IMR-90 (cell line): ENCODE data around the gene TVP23A. TPM values are rescaled to one million over a fixed set of nuclear protein-coding genes. Genes with fewer than 3 reads are reported as not detected.
A peak's percentile ranks its signal among the peaks of the same experiment; 100 is the strongest.

Source experiments
- ATAC-seq: fragments of 200-7000 bp; cut with Tn5 transposase; 2 replicates; pipeline ENCODE4 v1.9.1; 2020; ENCODE audit warnings: low read depth, mild to moderate bottlenecking, moderate library complexity
- BruUV-seq: library from RNA; stranded (reverse); fragments of 400-500 nt; replicated peaks from 2 replicates; lab custom pipeline; 2021; lab: Mats Ljungman, UMichigan
- CTCF ChIA-PET: fragments of 300-600 bp; formaldehyde crosslinking; extraction: SDS; loops from one replicate; lab custom pipeline; 2021; ENCODE audit warnings: antibody characterized with exemption; lab: Yijun Ruan, JAX
- POLR2A ChIA-PET: fragments of 300-600 bp; sonication (Branson Sonifier 250); formaldehyde crosslinking; loops from one replicate; lab custom pipeline; 2022; ENCODE audit warnings: antibody characterized with exemption; ENCODE audit not compliant: unreplicated experiment; lab: Charles Lee
- DNase-seq: peaks from one replicate; pipeline ENCODE4 v3.0.0; 2013
- H2AFZ ChIP-seq: replicated peaks from 2 replicates; pipeline ENCODE3; 2013; ENCODE audit warnings: low read length, mild to moderate bottlenecking; ENCODE audit not compliant: poor library complexity
- H2AK5ac ChIP-seq: 2 replicates; pipeline ENCODE4 v1.6.1; 2013; ENCODE audit warnings: low read depth, low read length, inconsistent platforms
- H2AK9ac ChIP-seq: replicated peaks from 2 replicates; pipeline ENCODE3; 2013; ENCODE audit warnings: mild to moderate bottlenecking, low read depth, low read length, moderate library complexity; ENCODE audit not compliant: poor library complexity
- H2BK120ac ChIP-seq: 2 replicates; pipeline ENCODE4 v1.6.1; 2013; ENCODE audit warnings: low read depth, low read length, inconsistent platforms
- H2BK15ac ChIP-seq: 3 replicates; pipeline ENCODE4 v1.6.1; 2013; ENCODE audit warnings: low read depth, low read length, inconsistent platforms
- H2BK20ac ChIP-seq: 2 replicates; pipeline ENCODE4 v1.6.1; 2013; ENCODE audit warnings: low read depth, mild to moderate bottlenecking, inconsistent platforms, low read length, moderate library complexity
- H2BK5ac ChIP-seq: 2 replicates; pipeline ENCODE4 v1.6.1; 2013; ENCODE audit warnings: mild to moderate bottlenecking, low read depth, low read length, inconsistent platforms; ENCODE audit not compliant: poor library complexity, severe bottlenecking
- H3K14ac ChIP-seq: replicated peaks from 2 replicates; pipeline ENCODE4 v1.6.1; 2013; ENCODE audit warnings: low read depth, low read length, inconsistent platforms
- H3K18ac ChIP-seq: 2 replicates; pipeline ENCODE4 v1.6.1; 2013; ENCODE audit warnings: low read depth, low read length, control low read depth
- H3K23ac ChIP-seq: 2 replicates; pipeline ENCODE4 v1.6.1; 2013; ENCODE audit warnings: low read depth, low read length, inconsistent platforms
- H3K27ac ChIP-seq: 2 replicates; pipeline ENCODE4 v1.5.1; 2013; ENCODE audit warnings: mild to moderate bottlenecking, control low read depth, low read length; ENCODE audit not compliant: insufficient read depth
- H3K27me3 ChIP-seq: 2 replicates; pipeline ENCODE4 v1.6.1; 2013; ENCODE audit warnings: low read length; ENCODE audit not compliant: control insufficient read depth, insufficient read depth
- H3K36me3 ChIP-seq: 2 replicates; pipeline ENCODE4 v1.6.1; 2013; ENCODE audit warnings: low read length, mixed read lengths; ENCODE audit not compliant: control insufficient read depth, insufficient read depth
- H3K4ac ChIP-seq: 2 replicates; pipeline ENCODE4 v1.6.1; 2013; ENCODE audit warnings: low read depth, low read length, inconsistent platforms
- H3K4me1 ChIP-seq: 2 replicates; pipeline ENCODE4 v1.6.1; 2013; ENCODE audit warnings: low read length, mixed read lengths; ENCODE audit not compliant: control insufficient read depth, insufficient read depth
- H3K4me2 ChIP-seq: 2 replicates; pipeline ENCODE4 v1.6.1; 2013; ENCODE audit warnings: low read depth, mild to moderate bottlenecking, control low read depth, low read length, moderate library complexity
- H3K4me3 ChIP-seq: 2 replicates; pipeline ENCODE4 v1.5.1; 2013; ENCODE audit warnings: low read depth, mild to moderate bottlenecking, control low read depth, low read length, moderate library complexity; ENCODE audit not compliant: insufficient read depth
- H3K56ac ChIP-seq: 2 replicates; pipeline ENCODE4 v1.6.1; 2013; ENCODE audit warnings: low read length, inconsistent platforms; ENCODE audit not compliant: insufficient read depth; ENCODE audit errors: extremely low read depth
- H3K79me1 ChIP-seq, 2 experiments: 2 replicates each; pipeline ENCODE4 v1.6.1; 2013; ENCODE audit warnings: low read length in 2 of 2, inconsistent platforms in 1 of 2, low read depth in 1 of 2
- H3K9ac ChIP-seq: 2 replicates; pipeline ENCODE4 v1.6.1; 2013; ENCODE audit warnings: low read depth, low read length, control low read depth
- H3K9me1 ChIP-seq: 2 replicates; pipeline ENCODE4 v1.6.1; 2013; ENCODE audit warnings: low read length, inconsistent platforms; ENCODE audit not compliant: insufficient read depth
- H3K9me3 ChIP-seq: 2 replicates; pipeline ENCODE4 v1.6.1; 2013; ENCODE audit warnings: low read length; ENCODE audit not compliant: control insufficient read depth, insufficient read depth
- H4K20me1 ChIP-seq: 2 replicates; pipeline ENCODE4 v1.6.1; 2013; ENCODE audit warnings: low read length, inconsistent platforms; ENCODE audit not compliant: insufficient read depth
- H4K5ac ChIP-seq: 2 replicates; pipeline ENCODE4 v1.6.1; 2013; ENCODE audit warnings: mild to moderate bottlenecking, low read depth, low read length, control low read depth
- H4K8ac ChIP-seq, 2 experiments: 2 replicates each; pipeline ENCODE4 v1.6.1; 2013; ENCODE audit warnings: low read depth in 2 of 2, low read length in 2 of 2, control low read depth in 1 of 2, inconsistent platforms in 1 of 2
- H4K91ac ChIP-seq: 2 replicates; pipeline ENCODE4 v1.6.1; 2013; ENCODE audit warnings: low read depth, low read length, inconsistent platforms; ENCODE audit not compliant: insufficient read depth
- BHLHE40 ChIP-seq: fragments of 150-350 bp; IDR thresholded peaks from 2 replicates; pipeline ENCODE4 v1.6.1; 2016; ENCODE audit warnings: mild to moderate bottlenecking, low read depth, low read length
- CEBPB ChIP-seq: IDR thresholded peaks from 2 replicates; pipeline ENCODE4 v1.6.1; 2012; ENCODE audit warnings: low read depth, low read length, improper control_type of control experiment
- CHD1 ChIP-seq: IDR thresholded peaks from 2 replicates; pipeline ENCODE4 v1.6.1; 2012; ENCODE audit warnings: low read depth, low read length, improper control_type of control experiment
- CTCF ChIP-seq: conservative IDR thresholded peaks from 2 replicates; pipeline ENCODE4 v1.5.1; 2012; ENCODE audit warnings: mild to moderate bottlenecking, low read depth, low read length, improper control_type of control experiment
- ELK1 ChIP-seq: fragments of 150-350 bp; IDR thresholded peaks from 2 replicates; pipeline ENCODE4 v1.6.1; 2016; ENCODE audit warnings: low read depth, mild to moderate bottlenecking, low read length, moderate library complexity, borderline replicate concordance
- FOS ChIP-seq: fragments of 150-350 bp; IDR thresholded peaks from 2 replicates; pipeline ENCODE4 v1.6.1; 2016; ENCODE audit warnings: low read depth, low read length
- MAFK ChIP-seq: IDR thresholded peaks from 2 replicates; pipeline ENCODE4 v1.6.1; 2012; ENCODE audit warnings: low read depth, low read length, improper control_type of control experiment
- MAZ ChIP-seq: IDR thresholded peaks from 2 replicates; pipeline ENCODE4 v1.6.1; 2012; ENCODE audit warnings: low read depth, mild to moderate bottlenecking, low read length, improper control_type of control experiment, moderate library complexity, borderline replicate concordance
- MXI1 ChIP-seq: IDR thresholded peaks from 2 replicates; pipeline ENCODE4 v1.6.1; 2012; ENCODE audit warnings: low read depth, mild to moderate bottlenecking, low read length, moderate library complexity, borderline replicate concordance
- NFE2L2 ChIP-seq: fragments of 150-350 bp; IDR thresholded peaks from 2 replicates; pipeline ENCODE4 v1.6.1; 2016; ENCODE audit warnings: low read depth, mild to moderate bottlenecking, low read length
- POLR2A ChIP-seq: IDR thresholded peaks from 2 replicates; pipeline ENCODE4 v1.6.1; 2012; ENCODE audit warnings: mild to moderate bottlenecking, low read depth, low read length
- RAD21 ChIP-seq: IDR thresholded peaks from 2 replicates; pipeline ENCODE4 v1.6.1; 2012; ENCODE audit warnings: low read length, improper control_type of control experiment
- RFX5 ChIP-seq: IDR thresholded peaks from 2 replicates; pipeline ENCODE4 v1.8.0; 2012; ENCODE audit warnings: low read depth, mild to moderate bottlenecking, low read length, moderate library complexity
- SMC3 ChIP-seq: fragments of 150-350 bp; IDR thresholded peaks from 2 replicates; pipeline ENCODE4 v1.6.1; 2016; ENCODE audit warnings: low read depth, mild to moderate bottlenecking, antibody characterized with exemption, low read length, moderate library complexity
- USF2 ChIP-seq: fragments of 150-350 bp; IDR thresholded peaks from 2 replicates; pipeline ENCODE4 v1.6.1; 2017; ENCODE audit warnings: mild to moderate bottlenecking, antibody characterized with exemption, low read length, low read depth
- WGBS, 2 experiments: methylation state at CpG; one replicate each; pipeline versions ENCODE4 v1.1.5 to v1.1.7; 2013; ENCODE audit warnings: missing lambda C conversion rate in 2 of 2; ENCODE audit not compliant: insufficient read length in 1 of 2; ENCODE audit errors: extremely low coverage in 2 of 2; 5-methylcytosine and 5-hydroxymethylcytosine counted together
- dilution Hi-C: fragments of 300-500 bp; cut with HindIII; formaldehyde crosslinking; loops from one replicate; pipeline ENCODE4 v1.14.3; 2018; ENCODE audit warnings: low sequenced_read_pairs; ENCODE audit not compliant: unreplicated experiment
- in situ Hi-C: fragments of 300-500 bp; cut with MboI; formaldehyde crosslinking; loops from 3 replicates; pipeline ENCODE4 v1.14.3; 2019; ENCODE audit warnings: low sequenced_read_pairs, inconsistent platforms, mixed read lengths
- intact Hi-C: fragments of 100-400 bp; cut with micrococcal nuclease; formaldehyde crosslinking; loops from 2 replicates; pipeline ENCODE4 v1.10.0; 2022
- polyA plus RNA-seq, 3 experiments: library from polyadenylated mRNA; depleted of rRNA; stranded (reverse); fragments of >200 nt; gene quantifications; 2 replicates each; pipeline ENCODE4 v1.2.3, GENCODE V29; 2012; ENCODE audit warnings: low replicate concordance in 1 of 3
- total RNA-seq: library from RNA; depleted of rRNA; stranded (reverse); fragments of >200 nt; gene quantifications from 2 replicates; pipeline ENCODE4 v1.2.3, GENCODE V29; 2012

The TVP23A gene
- total and polyA plus RNA-seq, 2 of the 4 experiments (the other 2 are of a cell fraction): not detected

DNA sequence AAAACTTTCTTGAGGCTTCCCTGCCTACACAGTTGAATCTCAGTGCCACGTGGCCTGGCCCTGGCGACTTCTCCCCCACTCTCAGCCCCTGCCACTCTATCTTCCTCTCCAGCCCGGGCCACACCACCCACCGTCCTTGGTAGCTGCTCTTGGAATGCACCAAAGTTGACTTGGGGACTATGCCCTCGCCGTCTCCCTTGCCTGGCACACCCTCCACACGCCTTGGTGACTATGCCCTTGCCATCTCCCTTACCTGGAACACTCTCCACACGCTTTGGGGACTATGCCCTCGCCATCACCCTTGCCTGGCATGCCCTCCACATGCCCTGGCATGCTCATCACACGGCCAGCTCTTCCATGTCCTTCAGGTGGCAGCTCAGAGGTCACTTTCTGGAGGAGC is 15.5 kb upstream of the TVP23A start:
- Histone ChIP-seq H4K91ac (no peak overlapping the region), H3K9me1 (no peaks in the 10 kb centered on the region), H3K27me3 (peaks cover 12% of the 10 kb centered on the region), H2BK120ac (no peak overlapping the region), H3K23ac (no peak overlapping the region), H3K9ac (no peak overlapping the region), H3K4ac (no peak overlapping the region), H2AK9ac (peak overlapping the region; percentile 24), H4K5ac (no peak overlapping the region), H2BK5ac (no peak overlapping the region), H3K14ac (no peak overlapping the region), H4K8ac (no peak overlapping the region), H3K79me1 (no peaks in the 10 kb centered on the region), H3K4me3 (no peak overlapping the region), H3K27ac (no peak overlapping the region), H2AFZ (peak overlapping the region; percentile 33), H2AK5ac (no peak overlapping the region), H3K36me3 (no peaks in the 10 kb centered on the region), H3K56ac (no peak overlapping the region), H3K18ac (no peak overlapping the region), H4K20me1 (no peaks in the 10 kb centered on the region), H3K4me2 (no peak overlapping the region), H3K4me1 (peaks cover under 1% of the 10 kb centered on the region; the same call in 1 of the 2 replicates), H2BK15ac (no peak overlapping the region), H3K9me3 (no peaks in the 10 kb centered on the region), H2BK20ac (no peak overlapping the region)
- intact Hi-C loops: no loop called here
- in situ Hi-C loops: no loop called here
- TF ChIP-seq RAD21 (no peak), MXI1 (no peak), USF2 (no peak), MAZ (no peak), CHD1 (no peak), FOS (no peak), POLR2A (no peak), MAFK (no peak), NFE2L2 (no peak), CEBPB (no peak), BHLHE40 (no peak), CTCF (no peak), SMC3 (no peak), ELK1 (no peak), RFX5 (no peak)
- POLR2A ChIA-PET: no interaction called here
- CTCF ChIA-PET: interaction anchor here (1.4 kb wide), 1 partner anchor 18 kb away, joined by 3 read pairs; no protein-coding TSS in a partner anchor
- dilution Hi-C loops: no loop called here
- BruUV-seq: no TSS peak
- 64% methylated on average over 5 of the region's 10 CpGs; no CpG with 5 or more reads in 1 of the 2 experiments for WGBS, 2 experiments
- DNase-seq: no peak
- no peak for ATAC-seq
